ENCODE results near the gene COLEC11.

Gene COLEC11

DNA sequence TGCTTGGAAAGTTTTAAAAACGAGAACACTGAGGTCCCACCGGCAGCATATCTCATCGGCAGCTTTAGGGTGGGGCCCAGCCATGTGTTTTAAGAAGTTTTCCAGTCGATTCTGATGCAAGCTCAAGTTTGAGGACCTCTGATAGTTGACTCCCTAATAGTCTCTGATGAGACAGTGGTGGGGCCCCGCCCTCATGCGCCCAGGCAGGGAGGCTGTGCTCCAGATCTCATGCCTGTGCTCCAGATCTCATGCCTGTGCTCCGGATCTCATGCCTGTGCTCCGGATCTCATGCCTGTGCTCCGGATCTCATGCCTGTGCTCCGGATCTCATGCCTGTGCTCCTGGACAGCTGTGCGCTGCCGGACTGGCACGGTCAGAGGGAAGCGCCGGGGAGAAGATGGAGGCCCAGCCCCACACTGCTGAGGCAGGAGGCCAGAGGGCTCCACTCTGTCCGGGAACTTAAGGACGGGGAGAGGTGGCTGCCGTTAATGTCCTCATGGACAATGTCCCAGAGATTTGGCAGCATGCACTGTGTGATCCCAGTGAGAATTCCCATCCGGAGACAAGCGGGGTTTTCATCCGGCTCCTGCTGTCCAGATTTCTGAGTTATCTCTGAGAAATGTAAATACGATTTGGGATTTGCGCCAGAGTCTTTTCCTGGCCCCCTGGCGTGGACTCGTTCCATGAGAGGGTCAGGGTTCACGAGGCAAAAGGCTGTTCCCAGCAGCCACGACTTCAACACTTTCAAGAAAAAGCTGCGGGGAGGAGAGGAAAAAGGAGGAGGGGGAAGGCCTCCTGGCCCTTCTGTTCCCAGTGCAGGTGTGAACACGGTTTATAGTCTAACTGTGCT lies 9.4 kb upstream of the COLEC11 start:
- DNase-seq: peak in 1 of 2 experiments; percentile 47

DNA sequence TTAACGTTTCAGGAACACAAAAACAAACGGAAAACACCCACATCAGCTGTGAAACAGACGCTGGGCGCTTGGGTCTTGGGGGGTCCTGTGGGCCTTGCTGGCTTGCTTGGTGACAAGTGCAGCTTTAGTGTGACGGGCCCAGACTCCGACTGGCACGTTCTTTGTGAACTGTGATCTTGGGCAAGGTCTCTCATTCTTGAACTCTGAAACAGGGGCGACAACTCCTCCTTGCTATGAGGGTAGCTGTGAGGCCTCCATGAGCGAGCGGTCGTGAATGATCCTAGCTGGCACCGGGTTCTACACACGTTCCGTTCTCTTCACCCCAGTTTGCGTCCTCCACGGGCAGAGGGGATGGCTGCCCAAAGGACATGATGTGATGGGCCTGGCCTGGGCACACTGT lies 8.7 kb upstream of the COLEC11 start:
- DNase-seq: no peak

DNA sequence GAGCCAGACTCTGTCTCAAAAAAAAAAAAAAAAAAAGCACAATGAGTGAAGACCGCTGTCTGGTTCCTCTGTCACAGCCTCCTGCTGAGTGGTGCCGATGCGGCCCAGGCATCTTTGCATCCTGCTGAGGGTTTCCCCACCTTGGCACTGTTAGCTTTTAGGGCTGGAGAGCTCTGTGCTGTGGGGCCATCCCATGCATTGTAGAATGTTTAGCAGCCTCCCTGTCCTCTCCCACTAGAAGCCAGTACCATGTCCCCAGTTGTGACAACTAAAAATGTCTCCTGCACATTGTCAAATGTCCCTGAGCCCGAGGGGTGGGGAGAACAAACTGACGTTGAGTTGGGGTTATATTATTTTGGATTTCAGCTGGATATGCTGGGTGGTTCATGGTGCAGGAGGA lies 7.9 kb upstream of the COLEC11 start:
- no peak for DNase-seq

DNA sequence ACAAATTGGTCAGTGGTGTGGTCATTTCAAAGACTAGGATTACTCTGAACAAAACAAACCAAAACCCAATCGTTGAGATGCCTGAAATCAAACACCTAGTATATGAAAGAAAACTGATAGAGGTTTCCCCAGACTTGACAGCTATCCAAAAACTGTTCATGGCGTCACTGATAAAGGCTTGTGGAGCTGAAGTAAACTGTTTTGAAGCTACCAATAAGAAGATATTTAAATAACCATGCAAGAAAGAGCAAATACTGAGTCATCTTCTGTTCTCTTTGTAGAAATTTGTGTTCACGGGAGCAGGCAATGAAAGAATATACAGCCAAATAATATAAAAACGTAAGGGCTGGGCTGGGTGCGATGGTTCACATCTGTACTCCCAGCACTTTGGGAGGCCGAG lies 7.5 kb upstream of the COLEC11 start:
- no peak for DNase-seq

DNA sequence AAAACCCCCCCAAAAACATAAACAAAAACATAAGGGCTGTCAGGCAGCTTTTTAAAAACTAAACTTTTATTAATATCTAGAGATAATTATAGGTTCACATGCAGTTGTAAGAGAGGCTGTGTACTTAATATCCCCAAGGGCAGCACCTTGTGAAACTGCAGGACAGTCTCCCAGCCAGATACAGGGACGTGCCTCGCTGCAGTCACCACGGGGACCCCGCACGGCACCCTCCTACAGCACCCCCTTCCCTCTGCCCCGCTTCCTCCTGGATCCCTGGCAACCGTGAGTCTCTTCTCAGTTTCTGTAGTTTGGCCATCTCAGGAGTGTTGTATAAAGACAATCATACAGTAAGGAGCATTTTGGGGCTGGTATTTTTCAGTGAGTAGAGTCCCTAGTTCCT lies 6.8 kb upstream of the COLEC11 start:
- no peak for DNase-seq

DNA sequence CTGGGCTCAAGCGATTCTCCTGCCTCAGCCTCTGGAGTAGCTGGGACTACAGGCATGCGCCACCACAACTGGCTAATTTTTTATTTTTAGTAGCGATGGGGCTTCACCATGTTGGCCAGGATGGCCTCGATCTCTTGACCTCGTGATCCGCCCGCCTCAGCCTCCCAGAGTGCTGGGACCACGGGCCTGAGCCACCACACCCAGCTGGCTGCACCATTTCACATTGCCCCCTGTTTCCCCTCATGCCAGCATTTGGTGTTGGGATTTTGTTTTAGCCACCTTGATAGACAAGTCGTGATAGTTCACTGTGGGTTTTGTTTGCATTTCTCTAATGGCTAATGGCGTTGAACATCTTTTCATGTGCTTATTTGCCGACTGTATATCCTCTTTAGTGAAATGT lies 5.8 kb upstream of the COLEC11 start:
- no peak for DNase-seq

DNA sequence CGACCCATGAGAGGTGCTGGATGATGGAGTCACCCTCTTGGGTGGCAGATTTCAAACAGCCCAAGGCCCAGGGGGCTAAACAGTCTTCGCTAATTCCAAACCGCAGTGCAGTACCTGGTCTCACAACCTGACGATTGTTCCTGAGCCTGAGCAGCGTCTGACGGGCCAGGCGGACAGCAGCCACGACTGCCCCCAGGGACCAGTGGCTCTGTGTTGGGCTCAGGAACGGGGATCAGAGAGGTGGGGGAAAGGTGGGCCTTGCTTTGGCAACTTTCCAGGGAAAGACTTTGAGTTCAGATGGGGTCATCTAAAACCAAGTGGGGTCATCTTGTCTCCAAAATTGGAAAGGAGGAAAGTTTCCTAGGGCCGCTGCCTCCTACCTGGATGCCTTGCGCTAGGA lies 492 bp downstream of the COLEC11 start:
- DNase-seq: no peak

DNA sequence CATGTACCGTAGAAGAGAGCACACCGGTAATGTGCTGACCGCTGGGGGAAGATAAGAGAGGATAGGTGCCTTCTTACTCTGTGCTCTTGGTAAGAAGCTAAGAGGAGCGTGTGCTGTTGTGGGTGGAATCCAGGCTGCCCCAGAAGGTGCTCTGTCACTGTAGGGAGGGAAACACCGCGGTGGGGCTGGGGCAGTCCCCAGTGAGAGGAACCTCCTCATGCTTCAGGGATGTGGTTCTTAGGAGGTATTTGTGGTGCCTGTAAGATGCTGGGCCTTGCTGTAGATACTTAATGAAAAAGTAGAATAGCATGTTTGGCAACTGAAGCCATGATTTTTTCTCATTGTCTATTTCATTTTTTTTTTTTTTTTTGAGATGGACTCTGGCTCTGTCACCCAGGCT lies 1.1 kb downstream of the COLEC11 start:
- DNase-seq: no peak

DNA sequence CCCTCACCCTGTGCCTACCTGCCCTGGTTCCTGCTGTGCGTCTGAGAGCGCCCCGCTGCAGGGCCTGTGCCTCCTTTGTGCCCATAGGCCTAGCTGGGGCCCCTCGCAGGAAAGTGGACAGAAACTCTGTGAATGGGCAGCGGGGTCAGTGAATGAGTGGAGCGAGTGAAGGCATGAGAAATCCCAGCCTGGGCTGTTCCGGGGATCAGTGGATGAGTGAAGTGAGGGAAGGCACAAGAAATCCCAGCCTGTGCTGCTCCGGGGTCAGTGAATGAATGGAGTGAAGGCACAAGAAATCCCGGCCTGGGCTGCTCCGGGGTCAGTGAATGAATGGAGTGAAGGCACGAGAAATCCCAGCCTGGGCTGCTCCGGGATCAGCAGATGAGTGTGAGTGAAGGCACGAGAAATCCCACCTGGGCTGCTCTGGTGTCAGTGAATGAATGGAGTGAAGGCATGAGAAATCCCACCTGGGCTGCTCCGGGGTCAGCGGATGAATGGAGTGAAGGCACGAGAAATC lies 2.0 kb downstream of the COLEC11 start:
- DNase-seq: no peak

DNA sequence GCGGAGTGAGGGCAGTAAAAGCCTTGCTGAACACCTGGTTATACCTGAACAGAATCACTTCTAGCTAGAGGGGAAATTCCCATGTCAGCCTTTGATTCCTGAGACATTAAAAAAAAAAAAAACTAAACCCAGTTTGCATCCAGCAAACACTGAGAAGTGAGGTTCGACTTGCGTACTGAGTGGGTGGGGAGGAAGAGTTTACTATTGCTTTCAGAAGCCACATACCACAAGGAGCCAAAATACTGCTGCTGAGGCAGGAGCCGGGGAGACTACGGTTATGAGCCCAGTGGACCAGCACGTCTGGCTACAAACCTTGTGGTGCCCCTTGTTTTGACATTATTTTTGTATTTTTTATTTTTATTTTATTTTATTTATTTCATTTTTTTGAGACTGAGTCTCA lies 2.7 kb downstream of the COLEC11 start:
- no peak for DNase-seq

DNA sequence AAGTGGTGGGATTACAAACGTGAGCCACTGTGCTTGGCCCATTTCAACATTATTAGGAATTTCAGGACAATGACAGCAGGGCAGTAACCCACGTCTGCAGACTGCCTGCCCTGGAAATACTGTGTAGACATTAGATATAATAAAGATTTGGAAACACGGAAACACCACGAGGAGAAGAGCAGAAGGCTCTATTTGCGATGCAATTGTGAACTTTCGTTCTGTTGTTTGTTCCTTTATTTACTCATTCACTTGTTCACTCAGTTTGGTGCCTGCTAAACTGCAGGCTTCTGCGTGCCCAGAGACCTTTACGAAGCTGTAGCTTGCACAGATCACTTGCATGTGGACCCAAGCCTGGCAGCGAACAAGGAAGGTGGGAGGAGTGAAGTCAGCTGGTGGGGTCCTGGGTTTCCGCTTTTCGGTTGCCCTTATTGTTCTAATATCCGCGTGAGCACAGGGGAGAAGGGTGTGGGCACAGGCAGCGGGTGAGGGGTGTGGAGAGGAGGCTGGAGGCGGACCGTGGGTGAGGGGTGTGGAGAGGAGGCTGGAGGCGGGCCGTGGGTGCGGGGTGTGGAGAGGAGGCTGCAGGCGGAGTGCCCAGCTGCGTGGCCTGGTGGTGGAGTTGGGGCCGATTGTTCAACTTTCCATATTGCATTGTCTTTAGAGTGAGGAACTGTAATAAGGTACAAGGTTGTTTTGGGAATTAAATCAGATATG lies 3.4 kb downstream of the COLEC11 start:
- no peak for DNase-seq

DNA sequence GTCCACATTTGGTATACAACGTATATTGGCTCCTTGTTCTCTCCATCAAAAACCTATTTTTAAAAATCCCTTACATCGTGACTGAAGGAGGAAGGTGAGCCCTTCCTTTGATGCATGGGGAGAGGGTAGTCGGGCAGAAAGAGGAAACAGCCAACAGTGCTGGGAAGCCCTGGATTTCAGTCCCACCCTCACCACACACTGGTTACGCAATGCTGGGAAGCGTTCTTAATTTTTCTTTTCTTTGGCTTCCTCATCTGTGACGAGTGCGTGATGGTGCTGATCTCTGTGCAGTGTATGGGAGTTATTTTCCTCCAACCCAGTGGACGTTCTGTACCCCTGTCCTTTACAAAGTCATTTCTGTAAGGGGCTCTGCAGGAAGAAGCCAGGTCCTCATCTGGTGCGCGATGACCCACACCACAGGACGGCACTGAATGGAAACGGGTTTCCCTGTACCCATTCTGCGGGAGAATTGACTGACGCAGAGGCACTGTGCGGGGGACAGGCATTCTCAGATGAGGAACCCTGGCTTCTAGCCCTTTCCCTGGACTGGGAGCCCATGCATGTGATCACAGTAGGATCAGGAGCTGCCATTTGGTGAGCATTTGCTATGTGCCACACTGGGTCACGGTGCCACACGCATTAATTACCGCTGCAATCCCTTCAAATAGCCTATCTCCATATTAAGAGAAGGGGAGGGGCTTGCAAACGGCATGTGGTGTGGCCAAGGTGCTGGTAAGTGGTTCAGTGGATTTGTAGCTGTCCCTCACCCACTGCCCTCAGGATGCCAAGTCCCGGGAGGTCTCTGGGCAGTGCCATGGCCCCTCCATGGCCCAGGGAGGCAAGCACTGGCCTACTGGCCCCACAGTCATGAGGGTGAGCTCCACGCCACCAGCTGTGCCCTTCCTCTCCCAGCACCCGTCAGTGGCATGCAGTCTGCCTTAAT lies 4.3 kb downstream of the COLEC11 start:
- DNase-seq: no peak

DNA sequence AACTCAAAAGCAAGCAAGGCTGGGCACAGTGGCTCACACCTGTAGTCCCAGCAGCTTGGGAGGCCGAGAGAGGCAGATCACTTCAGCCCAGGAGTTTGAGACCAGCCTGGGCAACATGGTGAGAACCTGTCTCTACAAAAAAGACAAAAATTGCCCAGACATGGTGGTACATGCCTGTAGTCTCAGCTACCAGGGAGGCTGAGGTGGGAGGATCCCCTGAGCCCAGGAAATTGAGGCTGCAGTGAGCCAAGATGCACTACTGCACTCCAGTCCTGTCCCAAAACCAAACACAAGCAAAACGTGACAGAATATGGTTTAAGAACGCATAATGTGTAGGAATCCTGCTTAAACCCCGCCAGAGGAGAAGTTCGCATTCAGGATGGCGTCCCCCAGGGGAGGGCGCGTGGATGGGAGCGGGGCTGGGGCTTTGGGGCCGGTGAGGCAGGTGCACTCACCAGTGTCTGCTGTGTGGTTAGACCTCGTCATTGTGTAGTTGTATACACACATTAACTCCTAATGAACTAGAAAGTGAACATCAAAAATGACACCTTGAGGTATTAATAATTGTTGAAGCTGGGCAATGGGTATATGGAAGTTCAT lies 5.4 kb downstream of the COLEC11 start:
- DNase-seq: no peak

DNA sequence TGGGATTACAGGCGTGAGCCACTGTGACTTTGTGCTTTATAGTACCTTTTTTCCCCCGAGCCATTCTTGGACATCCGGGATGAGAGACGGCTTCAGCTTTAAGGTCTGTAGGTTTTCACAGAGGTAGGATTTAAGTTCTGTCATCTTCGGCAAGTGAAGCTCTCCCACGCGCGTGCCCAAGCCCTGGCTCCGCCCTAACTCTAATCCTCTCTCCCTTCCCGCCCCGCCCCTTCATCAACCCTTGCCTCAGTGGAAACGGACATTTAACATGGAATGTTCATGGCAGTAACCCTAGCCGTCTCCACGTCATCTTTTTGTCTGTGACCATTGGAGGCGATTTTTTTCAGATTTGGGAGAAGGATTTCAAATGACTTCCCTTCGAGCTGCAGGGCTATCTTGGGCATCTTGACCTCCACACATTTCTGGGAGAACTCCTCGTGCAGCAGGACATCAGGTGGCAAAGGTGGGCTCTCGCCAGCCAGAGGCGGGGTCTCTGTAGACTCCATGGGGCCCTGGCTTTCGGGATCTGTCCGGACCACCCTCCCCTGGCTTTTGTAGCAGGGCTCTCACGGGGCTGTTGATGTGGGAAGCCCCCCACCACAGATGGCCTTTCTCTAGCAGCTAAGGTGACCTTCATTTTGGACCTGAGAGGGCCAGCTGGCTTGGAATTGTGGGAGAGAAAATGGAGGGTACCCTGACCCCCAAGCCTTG lies 6.8 kb downstream of the COLEC11 start:
- no peak for DNase-seq

DNA sequence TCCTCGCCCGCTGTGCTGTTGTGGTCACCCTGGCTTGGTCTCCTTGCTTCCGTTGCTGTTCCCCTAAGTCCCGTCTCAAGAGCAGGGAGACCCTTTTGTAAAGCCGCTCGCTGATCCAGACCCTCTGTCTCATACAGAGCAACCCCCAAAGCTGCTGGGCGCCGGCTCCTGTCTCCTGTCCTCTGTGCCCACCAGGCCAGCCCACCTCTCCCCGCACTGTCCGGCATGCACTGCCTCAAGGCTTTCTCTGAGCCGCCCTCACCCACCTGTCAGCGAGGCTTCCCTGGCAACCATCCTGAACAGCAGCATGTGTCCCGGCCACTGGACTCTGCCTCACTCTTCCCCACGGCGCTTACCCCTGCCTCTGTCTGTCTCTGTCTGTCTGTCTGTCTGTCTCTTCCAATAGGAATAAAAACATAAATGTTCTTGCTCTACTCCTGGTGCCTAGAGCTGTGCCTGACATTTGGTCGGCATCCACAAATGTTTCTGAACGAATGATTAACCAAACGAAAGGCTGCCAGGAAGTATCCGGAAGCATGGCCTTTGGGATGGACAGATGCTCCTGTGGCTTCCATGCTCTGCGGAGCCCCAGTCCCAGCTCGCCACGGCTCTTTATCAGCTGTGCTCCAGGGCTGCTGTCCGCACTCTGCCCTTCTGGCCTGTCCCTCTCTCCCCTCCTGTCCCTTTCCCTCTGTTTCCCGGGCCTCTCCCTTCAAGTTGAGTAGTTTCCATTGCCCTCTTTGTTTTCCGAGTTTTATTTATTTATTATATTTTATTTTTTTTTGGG lies 7.8 kb downstream of the COLEC11 start:
- no peak for DNase-seq

DNA sequence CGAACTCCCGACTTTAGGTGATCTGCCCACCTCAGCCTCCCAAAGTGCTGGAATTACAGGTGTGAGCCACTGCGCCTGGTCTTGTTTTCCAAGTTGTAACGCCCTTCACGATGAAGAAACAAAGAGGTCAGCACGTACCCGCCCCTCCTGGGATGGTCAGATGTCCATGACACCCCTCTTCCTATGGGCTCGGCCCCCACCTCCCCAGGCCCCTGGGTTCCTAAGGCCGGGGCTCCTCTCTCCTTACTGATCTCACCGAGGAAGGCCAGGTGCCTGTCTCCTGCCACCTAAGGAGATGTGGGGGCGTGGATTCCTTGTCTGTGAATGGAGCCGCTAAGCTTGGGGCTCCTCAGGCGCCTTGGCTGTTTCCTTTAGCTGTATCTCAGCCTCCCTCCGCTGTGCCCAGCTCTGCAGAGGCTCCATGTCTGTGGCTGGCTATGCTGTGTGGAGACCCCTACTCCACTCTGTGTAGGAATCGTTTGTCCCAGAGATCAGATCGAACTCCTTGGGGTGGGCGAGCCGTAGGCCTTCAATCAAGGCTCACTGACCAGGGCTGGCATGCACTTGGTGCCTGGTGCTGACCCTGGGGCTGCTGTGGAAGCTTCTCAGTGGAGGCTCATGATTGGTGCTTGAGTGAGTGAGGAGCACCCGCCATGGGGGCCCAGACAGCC lies 8.8 kb downstream of the COLEC11 start:
- no peak for DNase-seq

DNA sequence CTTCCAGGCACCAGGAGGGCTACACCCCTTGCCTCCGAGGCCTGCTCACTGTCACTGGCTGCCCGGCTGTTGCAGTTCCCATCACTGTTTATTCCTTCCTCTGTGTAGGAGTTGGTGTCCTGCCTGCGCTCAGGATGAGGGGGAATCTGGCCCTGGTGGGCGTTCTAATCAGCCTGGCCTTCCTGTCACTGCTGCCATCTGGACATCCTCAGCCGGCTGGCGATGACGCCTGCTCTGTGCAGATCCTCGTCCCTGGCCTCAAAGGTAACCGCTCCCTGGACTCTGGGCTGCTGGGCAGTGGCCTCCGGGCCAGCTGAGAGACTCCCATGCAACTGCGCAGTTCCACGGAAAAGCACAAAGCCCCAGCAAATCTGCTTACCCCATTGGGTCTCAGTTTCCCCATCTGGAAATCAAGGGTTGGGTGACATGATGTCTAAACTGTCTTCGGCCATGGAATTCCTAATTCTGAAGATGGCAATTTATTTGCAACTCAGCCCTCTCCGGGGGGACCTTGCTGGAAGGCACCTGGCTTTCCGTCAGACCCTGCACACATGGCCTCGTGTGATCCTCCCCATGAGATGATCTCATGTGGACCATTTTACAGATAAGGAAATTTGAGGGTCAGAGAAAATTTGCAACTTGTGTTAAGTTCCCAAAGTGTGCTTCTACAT lies 9.4 kb downstream of the COLEC11 start:
- no peak for DNase-seq

DNA sequence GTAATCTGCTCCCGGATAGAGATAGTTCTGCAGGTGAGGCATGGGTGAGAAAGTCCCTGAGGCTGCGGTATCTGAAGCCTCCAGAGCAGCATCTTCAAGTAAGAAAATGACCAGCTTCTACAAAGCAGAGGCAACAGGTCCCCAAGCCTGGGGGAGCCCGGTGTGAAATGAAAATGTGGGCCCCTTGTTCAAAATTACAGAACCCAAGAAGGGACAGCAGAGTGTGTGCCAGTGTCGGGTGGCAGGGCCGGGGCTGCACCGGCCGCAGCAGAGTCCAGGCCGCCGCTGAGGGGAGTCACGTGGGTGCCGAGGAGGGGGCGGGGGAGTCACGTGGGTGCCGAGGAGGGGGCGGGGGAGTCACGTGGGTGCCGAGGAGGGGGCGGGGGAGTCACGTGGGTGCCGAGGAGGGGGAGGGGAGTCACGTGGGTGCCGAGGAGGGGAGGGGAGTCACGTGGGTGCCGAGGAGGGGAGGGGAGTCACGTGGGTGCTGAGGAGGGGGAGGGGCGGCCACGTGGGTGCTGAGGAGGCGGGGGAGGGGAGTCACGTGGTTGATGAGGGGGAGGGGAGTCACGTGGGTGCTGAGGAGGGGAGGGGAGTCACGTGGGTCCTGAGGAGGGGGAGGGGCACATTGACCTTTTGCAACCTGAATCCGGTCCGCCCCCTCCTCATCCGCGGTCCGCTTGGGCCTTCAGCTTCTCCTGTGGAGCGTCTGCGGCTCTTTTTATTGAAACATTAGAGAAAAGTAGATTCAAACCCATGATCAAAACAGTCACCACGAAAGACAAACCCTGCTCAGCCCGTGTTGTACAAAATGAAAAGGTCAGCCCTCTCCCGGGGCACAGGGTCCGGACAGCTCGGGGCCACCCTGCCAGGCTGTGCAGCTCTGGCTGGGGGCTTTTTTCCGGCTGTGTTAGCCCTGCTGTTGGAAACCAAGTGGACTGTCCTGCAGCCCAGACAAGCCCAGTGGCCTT lies 10.4 kb downstream of the COLEC11 start:
- DNase-seq: peak; percentile 64 to 83

DNA sequence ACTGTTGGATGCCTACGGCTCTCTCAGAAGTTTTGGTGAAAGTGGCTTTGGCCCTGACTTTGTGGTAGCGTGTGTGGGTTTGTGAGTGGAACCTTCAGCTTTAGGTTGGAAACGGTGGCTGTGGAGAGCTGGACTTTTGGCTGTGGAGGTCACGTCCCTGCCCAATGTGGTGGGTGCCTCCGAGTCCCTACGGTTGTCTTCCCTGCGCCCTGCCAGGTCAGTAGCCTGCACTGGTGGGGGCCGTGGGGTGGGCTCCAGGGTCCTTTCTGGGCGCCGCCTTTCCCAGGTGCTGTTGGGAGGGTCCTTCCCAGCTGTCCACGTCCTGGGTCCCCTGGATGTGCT lies 11.1 kb downstream of the COLEC11 start:
- DNase-seq: no peak

Measured in NCI-H2081 (cell line).